ENCODE measurements around the gene TLR3.

Gene TLR3

DNA sequence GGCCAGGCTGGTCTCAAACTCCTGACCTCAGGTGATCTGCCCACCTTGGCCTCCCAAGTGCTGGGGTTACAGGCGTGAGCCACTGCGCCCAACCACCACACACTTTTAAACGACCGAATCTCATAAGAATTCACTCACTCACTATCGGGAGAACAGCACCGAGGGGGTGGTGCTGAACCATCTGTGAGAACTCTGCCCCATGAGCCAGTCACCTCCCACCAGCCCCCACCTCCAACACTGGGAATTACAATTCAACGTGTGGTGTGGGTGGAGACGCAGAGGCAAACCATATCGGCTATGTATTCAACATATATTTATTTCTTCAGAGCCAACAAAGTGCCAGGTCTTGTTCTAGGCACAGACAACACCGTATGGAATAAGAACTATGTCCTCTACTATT, 3.6 kb downstream of the TLR3 start:
- no peak overlapping the region for H3K4me3 ChIP-seq (replicated peaks; ENCODE audit: low read depth, low read length)
- TF ChIP-seq, protein P1, sequence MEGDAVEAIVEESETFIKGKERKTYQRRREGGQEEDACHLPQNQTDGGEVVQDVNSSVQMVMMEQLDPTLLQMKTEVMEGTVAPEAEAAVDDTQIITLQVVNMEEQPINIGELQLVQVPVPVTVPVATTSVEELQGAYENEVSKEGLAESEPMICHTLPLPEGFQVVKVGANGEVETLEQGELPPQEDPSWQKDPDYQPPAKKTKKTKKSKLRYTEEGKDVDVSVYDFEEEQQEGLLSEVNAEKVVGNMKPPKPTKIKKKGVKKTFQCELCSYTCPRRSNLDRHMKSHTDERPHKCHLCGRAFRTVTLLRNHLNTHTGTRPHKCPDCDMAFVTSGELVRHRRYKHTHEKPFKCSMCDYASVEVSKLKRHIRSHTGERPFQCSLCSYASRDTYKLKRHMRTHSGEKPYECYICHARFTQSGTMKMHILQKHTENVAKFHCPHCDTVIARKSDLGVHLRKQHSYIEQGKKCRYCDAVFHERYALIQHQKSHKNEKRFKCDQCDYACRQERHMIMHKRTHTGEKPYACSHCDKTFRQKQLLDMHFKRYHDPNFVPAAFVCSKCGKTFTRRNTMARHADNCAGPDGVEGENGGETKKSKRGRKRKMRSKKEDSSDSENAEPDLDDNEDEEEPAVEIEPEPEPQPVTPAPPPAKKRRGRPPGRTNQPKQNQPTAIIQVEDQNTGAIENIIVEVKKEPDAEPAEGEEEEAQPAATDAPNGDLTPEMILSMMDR (IDR thresholded peaks at IDR 0.05; ENCODE audit: low read depth, low read length, missing control alignments): no peak

GRCh38 chr4:186074189-186074588, 5.2 kb downstream of the TLR3 start:
- DNase-seq (ENCODE audit: extremely low read depth, low read depth): no peak
- TF ChIP-seq, protein P1 (IDR thresholded peaks at IDR 0.05; ENCODE audit: low read depth, low read length, missing control alignments): no peak
- no peak overlapping the region for H3K4me3 ChIP-seq (replicated peaks; ENCODE audit: low read depth, low read length)

More for the DNA sequence above, 3.6 kb downstream of the TLR3 start:
- DNase-seq (ENCODE audit: extremely low read depth, low read depth): no peak

GRCh38 chr4:186078981-186079638, 10.2 kb downstream of the TLR3 start:
- TF ChIP-seq, protein P1 (IDR thresholded peaks at IDR 0.05; ENCODE audit: low read depth, low read length, missing control alignments): no peak
- DNase-seq (ENCODE audit: extremely low read depth, low read depth): no peak
- no peak overlapping the region for H3K4me3 ChIP-seq (replicated peaks; ENCODE audit: low read depth, low read length)

DNA sequence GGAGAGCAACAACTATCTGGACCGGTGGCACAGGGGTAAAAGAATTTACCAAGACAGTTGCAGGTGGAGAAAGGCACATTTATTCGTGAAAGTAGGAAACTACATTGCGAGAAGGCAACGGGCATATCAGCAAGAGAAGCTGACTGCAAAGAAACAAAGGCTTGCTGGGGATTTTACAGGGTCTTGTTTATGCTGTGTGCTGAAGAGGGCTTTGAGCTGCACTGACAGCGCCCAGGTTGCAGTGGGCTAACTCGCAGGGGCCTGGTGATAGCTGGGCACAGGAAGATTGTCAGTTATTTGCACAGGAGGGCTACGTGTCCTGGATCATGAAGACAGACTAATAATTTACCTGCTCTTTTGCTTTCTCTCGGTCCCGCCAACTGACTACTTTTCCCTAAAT, 10.7 kb downstream of the TLR3 start:
- no peak overlapping the region for H3K4me3 ChIP-seq (replicated peaks; ENCODE audit: low read depth, low read length)
- TF ChIP-seq, protein P1 (IDR thresholded peaks at IDR 0.05; ENCODE audit: low read depth, low read length, missing control alignments): no peak
- DNase-seq (ENCODE audit: extremely low read depth, low read depth): no peak

DNA sequence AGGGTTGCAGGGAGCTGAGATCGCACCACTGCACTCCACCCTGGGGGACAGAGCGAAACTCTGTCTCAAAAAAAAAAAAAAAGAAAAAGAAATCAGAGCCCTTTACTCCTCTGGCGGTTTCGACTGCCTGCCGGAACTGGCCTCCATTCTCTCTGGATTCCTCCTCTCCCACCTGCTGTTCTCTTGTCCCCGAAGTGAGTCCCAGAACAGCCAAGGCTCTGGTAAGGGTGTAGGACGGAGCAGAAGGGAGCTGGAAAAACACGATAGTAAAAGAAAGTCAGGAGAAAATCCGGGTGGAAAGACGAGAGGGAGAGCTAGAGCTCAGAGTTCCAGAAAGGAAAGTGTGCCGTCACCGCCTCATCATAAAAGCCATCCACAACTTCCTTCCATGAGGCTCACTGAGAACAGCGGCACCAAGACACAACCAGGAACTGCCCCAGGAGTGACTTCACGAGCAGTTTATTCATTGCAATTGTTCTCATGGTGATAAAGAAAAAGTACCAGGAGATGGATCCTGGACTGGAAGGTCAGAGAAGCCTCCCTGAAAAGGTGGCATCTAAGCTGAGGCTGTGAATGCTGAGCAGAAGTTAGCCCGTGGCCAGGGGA, 12.3 kb downstream of the TLR3 start:
- TF ChIP-seq, protein P1 (IDR thresholded peaks at IDR 0.05; ENCODE audit: low read depth, low read length, missing control alignments): no peak
- no peak for DNase-seq (ENCODE audit: extremely low read depth, low read depth)
- H3K4me3 ChIP-seq (replicated peaks; ENCODE audit: low read depth, low read length): no peak overlapping the region

GRCh38 chr4:186082221-186082620, 13.3 kb downstream of the TLR3 start:
- TF ChIP-seq, protein P1 (IDR thresholded peaks at IDR 0.05; ENCODE audit: low read depth, low read length, missing control alignments): no peak
- no peak for DNase-seq (ENCODE audit: extremely low read depth, low read depth)
- H3K4me3 ChIP-seq (replicated peaks; ENCODE audit: low read depth, low read length): no peak overlapping the region
